ENCODE data around the gene HBZ. TPM values are rescaled to one million over a fixed set of nuclear protein-coding genes. Genes with fewer than 3 reads are reported as not detected.
"Not testable (repeated sequence)": the region's sequence is repeated elsewhere in the genome, so short reads cannot be mapped to it uniquely, and the experiment has no call there.

The HBZ gene
- total RNA-seq, 1 donor from 2014 or later, result not detected

DNA sequence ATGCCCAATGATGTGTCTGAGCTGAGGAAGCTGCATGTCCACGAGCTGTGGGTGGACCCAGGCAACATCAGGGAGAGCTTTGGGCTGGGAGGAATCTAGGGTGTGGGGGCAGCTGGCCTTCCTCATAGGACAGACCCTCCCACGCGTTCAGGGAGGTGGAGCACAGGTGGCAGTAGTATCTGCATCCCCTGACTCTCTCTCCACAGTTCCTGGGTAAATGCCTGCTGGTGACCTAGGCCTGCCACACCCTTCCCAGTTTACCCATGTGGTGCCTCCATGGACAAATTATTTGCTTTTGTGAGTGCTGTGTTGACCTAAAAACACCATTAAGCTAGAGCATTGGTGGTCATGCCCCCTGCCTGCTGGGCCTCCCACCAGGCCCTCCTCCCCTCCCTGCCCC lies 16.6 kb downstream of the HBZ start:
- DNase-seq (ENCODE audit: low read depth), result no peak
- FAIRE-seq, result no peak
- Histone ChIP-seq H3K36me3 (ENCODE audit: control insufficient read depth, insufficient read depth, low read length) (no peaks in the 10 kb centered on the region), H3K27me3 (ENCODE audit: control insufficient read depth, insufficient read depth, low read length) (peaks cover 36% of the 10 kb centered on the region), H3K4me3 (ENCODE audit: low read depth, low read length) (no peak overlapping the region)
- TF ChIP-seq, protein P1, sequence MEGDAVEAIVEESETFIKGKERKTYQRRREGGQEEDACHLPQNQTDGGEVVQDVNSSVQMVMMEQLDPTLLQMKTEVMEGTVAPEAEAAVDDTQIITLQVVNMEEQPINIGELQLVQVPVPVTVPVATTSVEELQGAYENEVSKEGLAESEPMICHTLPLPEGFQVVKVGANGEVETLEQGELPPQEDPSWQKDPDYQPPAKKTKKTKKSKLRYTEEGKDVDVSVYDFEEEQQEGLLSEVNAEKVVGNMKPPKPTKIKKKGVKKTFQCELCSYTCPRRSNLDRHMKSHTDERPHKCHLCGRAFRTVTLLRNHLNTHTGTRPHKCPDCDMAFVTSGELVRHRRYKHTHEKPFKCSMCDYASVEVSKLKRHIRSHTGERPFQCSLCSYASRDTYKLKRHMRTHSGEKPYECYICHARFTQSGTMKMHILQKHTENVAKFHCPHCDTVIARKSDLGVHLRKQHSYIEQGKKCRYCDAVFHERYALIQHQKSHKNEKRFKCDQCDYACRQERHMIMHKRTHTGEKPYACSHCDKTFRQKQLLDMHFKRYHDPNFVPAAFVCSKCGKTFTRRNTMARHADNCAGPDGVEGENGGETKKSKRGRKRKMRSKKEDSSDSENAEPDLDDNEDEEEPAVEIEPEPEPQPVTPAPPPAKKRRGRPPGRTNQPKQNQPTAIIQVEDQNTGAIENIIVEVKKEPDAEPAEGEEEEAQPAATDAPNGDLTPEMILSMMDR (IDR thresholded peaks at IDR 0.05; ENCODE audit: insufficient read depth, low read length, severe bottlenecking), result no peak

DNA sequence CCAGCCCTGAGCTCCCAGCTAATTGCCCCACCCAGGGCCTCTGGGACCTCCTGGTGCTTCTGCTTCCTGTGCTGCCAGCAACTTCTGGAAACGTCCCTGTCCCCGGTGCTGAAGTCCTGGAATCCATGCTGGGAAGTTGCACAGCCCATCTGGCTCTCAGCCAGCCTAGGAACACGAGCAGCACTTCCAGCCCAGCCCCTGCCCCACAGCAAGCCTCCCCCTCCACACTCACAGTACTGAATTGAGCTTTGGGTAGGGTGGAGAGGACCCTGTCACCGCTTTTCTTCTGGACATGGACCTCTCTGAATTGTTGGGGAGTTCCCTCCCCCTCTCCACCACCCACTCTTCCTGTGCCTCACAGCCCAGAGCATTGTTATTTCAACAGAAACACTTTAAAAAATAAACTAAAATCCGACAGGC lies 17.7 kb downstream of the HBZ start:
- H3K4me3 ChIP-seq (ENCODE audit: low read depth, low read length); DNase-seq (ENCODE audit: low read depth); FAIRE-seq; H3K36me3 ChIP-seq (ENCODE audit: control insufficient read depth, insufficient read depth, low read length): not testable (repeated sequence)
- peaks cover 36% of the 10 kb centered on the region for H3K27me3 ChIP-seq (ENCODE audit: control insufficient read depth, insufficient read depth, low read length)

DNA sequence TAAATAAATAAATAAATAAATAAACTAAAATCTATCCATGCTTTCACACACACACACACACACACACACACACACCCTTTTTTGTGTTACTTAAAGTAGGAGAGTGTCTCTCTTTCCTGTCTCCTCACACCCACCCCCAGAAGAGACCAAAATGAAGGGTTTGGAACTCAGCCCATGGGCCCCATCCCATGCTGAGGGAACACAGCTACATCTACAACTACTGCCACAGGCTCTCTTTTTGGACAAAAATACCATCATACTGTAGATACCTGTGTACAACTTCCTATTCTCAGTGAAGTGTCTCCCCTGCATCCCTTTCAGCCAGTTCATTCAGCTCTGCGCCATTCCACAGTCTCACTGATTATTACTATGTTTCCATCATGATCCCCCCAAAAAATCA lies 18.3 kb downstream of the HBZ start:
- DNase-seq (ENCODE audit: low read depth), result no peak
- TF ChIP-seq, protein P1 (IDR thresholded peaks at IDR 0.05; ENCODE audit: insufficient read depth, low read length, severe bottlenecking), result no peak
- Histone ChIP-seq H3K36me3 (ENCODE audit: control insufficient read depth, insufficient read depth, low read length) (no peaks in the 10 kb centered on the region), H3K27me3 (ENCODE audit: control insufficient read depth, insufficient read depth, low read length) (peaks cover 33% of the 10 kb centered on the region), H3K4me3 (ENCODE audit: low read depth, low read length) (no peak overlapping the region)
- no peak for FAIRE-seq

DNA sequence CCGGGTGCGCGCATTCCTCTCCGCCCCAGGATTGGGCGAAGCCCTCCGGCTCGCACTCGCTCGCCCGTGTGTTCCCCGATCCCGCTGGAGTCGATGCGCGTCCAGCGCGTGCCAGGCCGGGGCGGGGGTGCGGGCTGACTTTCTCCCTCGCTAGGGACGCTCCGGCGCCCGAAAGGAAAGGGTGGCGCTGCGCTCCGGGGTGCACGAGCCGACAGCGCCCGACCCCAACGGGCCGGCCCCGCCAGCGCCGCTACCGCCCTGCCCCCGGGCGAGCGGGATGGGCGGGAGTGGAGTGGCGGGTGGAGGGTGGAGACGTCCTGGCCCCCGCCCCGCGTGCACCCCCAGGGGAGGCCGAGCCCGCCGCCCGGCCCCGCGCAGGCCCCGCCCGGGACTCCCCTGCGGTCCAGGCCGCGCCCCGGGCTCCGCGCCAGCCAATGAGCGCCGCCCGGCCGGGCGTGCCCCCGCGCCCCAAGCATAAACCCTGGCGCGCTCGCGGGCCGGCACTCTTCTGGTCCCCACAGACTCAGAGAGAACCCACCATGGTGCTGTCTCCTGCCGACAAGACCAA lies 20.0 kb downstream of the HBZ start, which contains the start of gene HBA2:
TSS of gene HBA2 (plus strand) at position 503 of the 568 bp plus-strand sequence. CDS start at position 540, 37 bp downstream.
- not testable (repeated sequence) for H3K36me3 ChIP-seq (ENCODE audit: control insufficient read depth, insufficient read depth, low read length); DNase-seq (ENCODE audit: low read depth); FAIRE-seq; H3K4me3 ChIP-seq (ENCODE audit: low read depth, low read length)
- H3K27me3 ChIP-seq (ENCODE audit: control insufficient read depth, insufficient read depth, low read length), result peaks cover 20% of the 10 kb centered on the region

DNA sequence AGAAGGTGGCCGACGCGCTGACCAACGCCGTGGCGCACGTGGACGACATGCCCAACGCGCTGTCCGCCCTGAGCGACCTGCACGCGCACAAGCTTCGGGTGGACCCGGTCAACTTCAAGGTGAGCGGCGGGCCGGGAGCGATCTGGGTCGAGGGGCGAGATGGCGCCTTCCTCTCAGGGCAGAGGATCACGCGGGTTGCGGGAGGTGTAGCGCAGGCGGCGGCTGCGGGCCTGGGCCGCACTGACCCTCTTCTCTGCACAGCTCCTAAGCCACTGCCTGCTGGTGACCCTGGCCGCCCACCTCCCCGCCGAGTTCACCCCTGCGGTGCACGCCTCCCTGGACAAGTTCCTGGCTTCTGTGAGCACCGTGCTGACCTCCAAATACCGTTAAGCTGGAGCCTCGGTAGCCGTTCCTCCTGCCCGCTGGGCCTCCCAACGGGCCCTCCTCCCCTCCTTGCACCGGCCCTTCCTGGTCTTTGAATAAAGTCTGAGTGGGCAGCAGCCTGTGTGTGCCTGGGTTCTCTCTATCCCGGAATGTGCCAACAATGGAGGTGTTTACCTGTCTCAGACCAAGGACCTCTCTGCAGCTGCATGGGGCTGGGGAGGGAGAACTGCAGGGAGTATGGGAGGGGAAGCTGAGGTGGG lies 20.9 kb downstream of the HBZ start:
- H3K27me3 ChIP-seq (ENCODE audit: control insufficient read depth, insufficient read depth, low read length), result peaks cover 23% of the 10 kb centered on the region
- not testable (repeated sequence) for DNase-seq (ENCODE audit: low read depth); FAIRE-seq; H3K36me3 ChIP-seq (ENCODE audit: control insufficient read depth, insufficient read depth, low read length); H3K4me3 ChIP-seq (ENCODE audit: low read depth, low read length)

DNA sequence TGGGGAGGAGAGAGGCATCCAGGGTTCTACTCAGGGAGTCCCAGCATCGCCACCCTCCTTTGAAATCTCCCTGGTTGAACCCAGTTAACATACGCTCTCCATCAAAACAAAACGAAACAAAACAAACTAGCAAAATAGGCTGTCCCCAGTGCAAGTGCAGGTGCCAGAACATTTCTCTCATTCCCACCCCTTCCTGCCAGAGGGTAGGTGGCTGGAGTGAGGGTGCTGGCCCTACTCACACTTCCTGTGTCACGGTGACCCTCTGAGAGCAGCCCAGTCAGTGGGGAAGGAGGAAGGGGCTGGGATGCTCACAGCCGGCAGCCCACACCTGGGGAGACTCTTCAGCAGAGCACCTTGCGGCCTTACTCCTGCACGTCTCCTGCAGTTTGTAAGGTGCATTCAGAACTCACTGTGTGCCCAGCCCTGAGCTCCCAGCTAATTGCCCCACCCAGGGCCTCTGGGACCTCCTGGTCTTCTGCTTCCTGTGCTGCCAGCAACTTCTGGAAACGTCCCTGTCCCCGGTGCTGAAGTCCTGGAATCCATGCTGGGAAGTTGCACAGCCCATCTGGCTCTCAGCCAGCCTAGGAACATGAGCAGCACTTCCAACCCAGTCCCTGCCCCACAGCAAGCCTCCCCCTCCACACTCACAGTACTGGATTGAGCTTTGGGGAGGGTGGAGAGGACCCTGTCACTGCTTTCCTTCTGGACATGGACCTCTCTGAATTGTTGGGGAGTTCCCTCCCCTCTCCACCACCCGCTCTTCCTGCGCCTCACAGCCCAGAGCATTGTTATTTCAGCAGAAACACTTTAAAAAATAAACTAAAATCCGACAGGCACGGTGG lies 21.7 kb downstream of the HBZ start:
- DNase-seq (ENCODE audit: low read depth); H3K4me3 ChIP-seq (ENCODE audit: low read depth, low read length); FAIRE-seq; H3K36me3 ChIP-seq (ENCODE audit: control insufficient read depth, insufficient read depth, low read length): not testable (repeated sequence)
- H3K27me3 ChIP-seq (ENCODE audit: control insufficient read depth, insufficient read depth, low read length), result peaks cover 20% of the 10 kb centered on the region

DNA sequence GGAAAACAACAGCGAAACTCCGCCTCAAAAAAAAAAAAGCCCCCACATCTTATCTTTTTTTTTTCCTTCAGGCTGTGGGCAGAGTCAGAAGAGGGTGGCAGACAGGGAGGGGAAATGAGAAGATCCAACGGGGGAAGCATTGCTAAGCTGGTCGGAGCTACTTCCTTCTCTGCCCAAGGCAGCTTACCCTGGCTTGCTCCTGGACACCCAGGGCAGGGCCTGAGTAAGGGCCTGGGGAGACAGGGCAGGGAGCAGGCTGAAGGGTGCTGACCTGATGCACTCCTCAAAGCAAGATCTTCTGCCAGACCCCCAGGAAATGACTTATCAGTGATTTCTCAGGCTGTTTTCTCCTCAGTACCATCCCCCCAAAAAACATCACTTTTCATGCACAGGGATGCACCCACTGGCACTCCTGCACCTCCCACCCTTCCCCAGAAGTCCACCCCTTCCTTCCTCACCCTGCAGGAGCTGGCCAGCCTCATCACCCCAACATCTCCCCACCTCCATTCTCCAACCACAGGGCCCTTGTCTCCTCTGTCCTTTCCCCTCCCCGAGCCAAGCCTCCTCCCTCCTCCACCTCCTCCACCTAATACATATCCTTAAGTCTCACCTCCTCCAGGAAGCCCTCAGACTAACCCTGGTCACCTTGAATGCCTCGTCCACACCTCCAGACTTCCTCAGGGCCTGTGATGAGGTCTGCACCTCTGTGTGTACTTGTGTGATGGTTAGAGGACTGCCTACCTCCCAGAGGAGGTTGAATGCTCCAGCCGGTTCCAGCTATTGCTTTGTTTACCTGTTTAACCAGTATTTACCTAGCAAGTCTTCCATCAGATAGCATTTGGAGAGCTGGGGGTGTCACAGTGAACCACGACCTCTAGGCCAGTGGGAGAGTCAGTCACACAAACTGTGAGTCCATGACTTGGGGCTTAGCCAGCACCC lies 22.8 kb downstream of the HBZ start:
- no peaks in the 10 kb centered on the region for H3K36me3 ChIP-seq (ENCODE audit: control insufficient read depth, insufficient read depth, low read length)
- TF ChIP-seq, protein P1 (IDR thresholded peaks at IDR 0.05; ENCODE audit: insufficient read depth, low read length, severe bottlenecking), result no peak
- FAIRE-seq (no peak), DNase-seq (ENCODE audit: low read depth) (no peak)
- H3K4me3 ChIP-seq (ENCODE audit: low read depth, low read length), result no peak overlapping the region
- peaks cover 23% of the 10 kb centered on the region for H3K27me3 ChIP-seq (ENCODE audit: control insufficient read depth, insufficient read depth, low read length)

DNA sequence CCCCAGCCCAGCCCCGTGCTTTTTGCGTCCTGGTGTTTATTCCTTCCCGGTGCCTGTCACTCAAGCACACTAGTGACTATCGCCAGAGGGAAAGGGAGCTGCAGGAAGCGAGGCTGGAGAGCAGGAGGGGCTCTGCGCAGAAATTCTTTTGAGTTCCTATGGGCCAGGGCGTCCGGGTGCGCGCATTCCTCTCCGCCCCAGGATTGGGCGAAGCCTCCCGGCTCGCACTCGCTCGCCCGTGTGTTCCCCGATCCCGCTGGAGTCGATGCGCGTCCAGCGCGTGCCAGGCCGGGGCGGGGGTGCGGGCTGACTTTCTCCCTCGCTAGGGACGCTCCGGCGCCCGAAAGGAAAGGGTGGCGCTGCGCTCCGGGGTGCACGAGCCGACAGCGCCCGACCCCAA lies 23.6 kb downstream of the HBZ start:
- H3K4me3 ChIP-seq (ENCODE audit: low read depth, low read length); FAIRE-seq; H3K36me3 ChIP-seq (ENCODE audit: control insufficient read depth, insufficient read depth, low read length); DNase-seq (ENCODE audit: low read depth): not testable (repeated sequence)
- H3K27me3 ChIP-seq (ENCODE audit: control insufficient read depth, insufficient read depth, low read length), result peaks cover 21% of the 10 kb centered on the region

DNA sequence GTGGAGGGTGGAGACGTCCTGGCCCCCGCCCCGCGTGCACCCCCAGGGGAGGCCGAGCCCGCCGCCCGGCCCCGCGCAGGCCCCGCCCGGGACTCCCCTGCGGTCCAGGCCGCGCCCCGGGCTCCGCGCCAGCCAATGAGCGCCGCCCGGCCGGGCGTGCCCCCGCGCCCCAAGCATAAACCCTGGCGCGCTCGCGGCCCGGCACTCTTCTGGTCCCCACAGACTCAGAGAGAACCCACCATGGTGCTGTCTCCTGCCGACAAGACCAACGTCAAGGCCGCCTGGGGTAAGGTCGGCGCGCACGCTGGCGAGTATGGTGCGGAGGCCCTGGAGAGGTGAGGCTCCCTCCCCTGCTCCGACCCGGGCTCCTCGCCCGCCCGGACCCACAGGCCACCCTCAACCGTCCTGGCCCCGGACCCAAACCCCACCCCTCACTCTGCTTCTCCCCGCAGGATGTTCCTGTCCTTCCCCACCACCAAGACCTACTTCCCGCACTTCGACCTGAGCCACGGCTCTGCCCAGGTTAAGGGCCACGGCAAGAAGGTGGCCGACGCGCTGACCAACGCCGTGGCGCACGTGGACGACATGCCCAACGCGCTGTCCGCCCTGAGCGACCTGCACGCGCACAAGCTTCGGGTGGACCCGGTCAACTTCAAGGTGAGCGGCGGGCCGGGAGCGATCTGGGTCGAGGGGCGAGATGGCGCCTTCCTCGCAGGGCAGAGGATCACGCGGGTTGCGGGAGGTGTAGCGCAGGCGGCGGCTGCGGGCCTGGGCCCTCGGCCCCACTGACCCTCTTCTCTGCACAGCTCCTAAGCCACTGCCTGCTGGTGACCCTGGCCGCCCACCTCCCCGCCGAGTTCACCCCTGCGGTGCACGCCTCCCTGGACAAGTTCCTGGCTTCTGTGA lies 24.3 kb downstream of the HBZ start, which contains the start of gene HBA1:
TSS of gene HBA1 (plus strand) at position 204 of the 906 bp plus-strand sequence. CDS start at position 241, 37 bp downstream.
- not testable (repeated sequence) for FAIRE-seq; H3K36me3 ChIP-seq (ENCODE audit: control insufficient read depth, insufficient read depth, low read length); DNase-seq (ENCODE audit: low read depth); H3K4me3 ChIP-seq (ENCODE audit: low read depth, low read length)
- H3K27me3 ChIP-seq (ENCODE audit: control insufficient read depth, insufficient read depth, low read length), result peaks cover 19% of the 10 kb centered on the region
